Measurements from ENCODE around the gene DDX10. TPM values are rescaled to one million over a fixed set of nuclear protein-coding genes. Genes with fewer than 3 reads are reported as not detected.
A peak's percentile ranks its signal among the peaks of the same experiment; 100 is the strongest.

The DDX10 gene
- total and polyA plus RNA-seq, 9 donors = 19.7 to 33.1 (median 24.2) TPM

- peaks cover 5% of the 10 kb centered on the region for H3K4me1 ChIP-seq (ENCODE audit: control insufficient read depth, insufficient read depth, low read length)
- H3K36me3 ChIP-seq (ENCODE audit: control insufficient read depth, insufficient read depth, low read length) = no peaks in the 10 kb centered on the region
- H3K27ac ChIP-seq (ENCODE audit: low read length) = no peak overlapping the region
- DNase-seq = peak; percentile 18
- no CpG with 5 or more reads among the region's 5 CpGs for WGBS (ENCODE audit: insufficient coverage)
- H3K27me3 ChIP-seq (ENCODE audit: control insufficient read depth, insufficient read depth, low read length) = no peaks in the 10 kb centered on the region
- no peak overlapping the region for H3K4me3 ChIP-seq (ENCODE audit: low read length)
- no peaks in the 10 kb centered on the region for H3K9me3 ChIP-seq (replicated peaks; ENCODE audit: control insufficient read depth, low read depth, low read length)
These were observed 192.5 kb downstream of the DDX10 start for GRCh38 chr11:108857382-108857781.

- Histone ChIP-seq H3K36me3 (ENCODE audit: control insufficient read depth, insufficient read depth, low read length) (no peaks in the 10 kb centered on the region), H3K4me1 (ENCODE audit: control insufficient read depth, insufficient read depth, low read length) (peaks cover 3% of the 10 kb centered on the region), H3K9me3 (replicated peaks; ENCODE audit: control insufficient read depth, low read depth, low read length) (no peaks in the 10 kb centered on the region), H3K4me3 (ENCODE audit: low read length) (no peak overlapping the region), H3K27me3 (ENCODE audit: control insufficient read depth, insufficient read depth, low read length) (no peaks in the 10 kb centered on the region), H3K27ac (ENCODE audit: low read length) (no peak overlapping the region)
- no peak for DNase-seq
- WGBS (ENCODE audit: insufficient coverage) = no CpG with 5 or more reads among the region's 3 CpGs
These were observed 193.8 kb downstream of the DDX10 start for GRCh38 chr11:108858622-108859021.

GRCh38 chr11:108859510-108859909, 194.6 kb downstream of the DDX10 start:
- no peak overlapping the region for H3K27ac ChIP-seq (ENCODE audit: low read length)
- no peak for DNase-seq
- no peaks in the 10 kb centered on the region for H3K4me1 ChIP-seq (ENCODE audit: control insufficient read depth, insufficient read depth, low read length)
- H3K9me3 ChIP-seq (replicated peaks; ENCODE audit: control insufficient read depth, low read depth, low read length) = no peaks in the 10 kb centered on the region
- H3K4me3 ChIP-seq (ENCODE audit: low read length) = no peak overlapping the region
- no peaks in the 10 kb centered on the region for H3K27me3 ChIP-seq (ENCODE audit: control insufficient read depth, insufficient read depth, low read length)
- H3K36me3 ChIP-seq (ENCODE audit: control insufficient read depth, insufficient read depth, low read length) = no peaks in the 10 kb centered on the region
- WGBS (ENCODE audit: insufficient coverage) = no CpG with 5 or more reads among the region's 1 CpG

DNA sequence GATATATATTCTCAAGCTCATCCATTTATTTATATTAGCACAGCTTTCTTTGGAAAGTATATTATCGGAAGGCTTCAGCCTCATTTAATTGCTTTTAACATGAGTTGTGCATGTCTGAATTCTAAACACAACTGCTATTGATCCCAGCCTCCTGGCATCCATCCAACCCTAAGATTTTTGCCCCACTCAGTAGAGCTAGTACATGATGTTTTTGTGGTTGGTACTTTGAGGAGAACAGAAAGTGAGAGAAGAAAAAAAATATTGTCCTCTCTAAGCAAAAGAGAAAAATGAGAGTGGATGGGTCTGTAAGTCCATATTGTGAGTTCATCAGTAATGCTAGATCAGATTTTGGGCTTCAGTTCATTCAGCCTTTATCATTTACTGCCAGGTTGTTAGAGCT, 198.7 kb downstream of the DDX10 start:
- no CpG with 5 or more reads among the region's 1 CpG for WGBS (ENCODE audit: insufficient coverage)

DNA sequence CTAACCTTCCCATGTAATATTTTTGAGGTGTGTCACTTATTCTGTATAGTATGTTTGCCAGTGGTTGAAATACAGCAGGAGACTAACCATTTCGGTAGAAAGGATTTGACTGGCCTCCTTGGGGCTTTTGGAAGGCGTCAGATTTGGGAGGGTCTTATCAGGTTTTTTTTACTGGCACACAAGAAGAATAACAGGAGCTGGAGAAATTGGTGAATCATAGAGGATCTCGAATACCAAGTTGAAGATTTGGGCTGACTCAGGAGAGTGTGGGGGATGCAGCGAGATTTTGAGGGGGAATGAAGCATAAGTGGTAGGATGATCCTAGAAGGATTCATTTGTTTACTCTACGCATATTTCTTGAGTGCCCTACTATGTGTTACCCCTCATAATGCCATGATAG, 200.5 kb downstream of the DDX10 start:
- WGBS (ENCODE audit: insufficient coverage) = 92% methylated on average over 3 of the region's 5 CpGs
- Histone ChIP-seq H3K36me3 (ENCODE audit: control insufficient read depth, insufficient read depth, low read length) (no peaks in the 10 kb centered on the region), H3K4me1 (ENCODE audit: control insufficient read depth, insufficient read depth, low read length) (no peaks in the 10 kb centered on the region), H3K27me3 (ENCODE audit: control insufficient read depth, insufficient read depth, low read length) (no peaks in the 10 kb centered on the region), H3K27ac (ENCODE audit: low read length) (no peak overlapping the region), H3K9me3 (replicated peaks; ENCODE audit: control insufficient read depth, low read depth, low read length) (no peaks in the 10 kb centered on the region), H3K4me3 (ENCODE audit: low read length) (no peak overlapping the region)
- DNase-seq = no peak

More for the DNA sequence above, 198.7 kb downstream of the DDX10 start:
- H3K4me1 ChIP-seq (ENCODE audit: control insufficient read depth, insufficient read depth, low read length) = no peaks in the 10 kb centered on the region
- no peak overlapping the region for H3K27ac ChIP-seq (ENCODE audit: low read length)
- H3K9me3 ChIP-seq (replicated peaks; ENCODE audit: control insufficient read depth, low read depth, low read length) = no peaks in the 10 kb centered on the region
- H3K36me3 ChIP-seq (ENCODE audit: control insufficient read depth, insufficient read depth, low read length) = no peaks in the 10 kb centered on the region
- no peak for DNase-seq
- no peak overlapping the region for H3K4me3 ChIP-seq (ENCODE audit: low read length)
- no peaks in the 10 kb centered on the region for H3K27me3 ChIP-seq (ENCODE audit: control insufficient read depth, insufficient read depth, low read length)

- DNase-seq = no peak
- Histone ChIP-seq H3K36me3 (ENCODE audit: control insufficient read depth, insufficient read depth, low read length) (no peaks in the 10 kb centered on the region), H3K4me3 (ENCODE audit: low read length) (no peak overlapping the region), H3K27ac (ENCODE audit: low read length) (no peak overlapping the region), H3K27me3 (ENCODE audit: control insufficient read depth, insufficient read depth, low read length) (no peaks in the 10 kb centered on the region), H3K4me1 (ENCODE audit: control insufficient read depth, insufficient read depth, low read length) (no peaks in the 10 kb centered on the region), H3K9me3 (replicated peaks; ENCODE audit: control insufficient read depth, low read depth, low read length) (no peaks in the 10 kb centered on the region)
- WGBS (ENCODE audit: insufficient coverage) = no CpG with 5 or more reads among the region's 2 CpGs
These were observed 201.9 kb downstream of the DDX10 start for GRCh38 chr11:108866781-108867180.

DNA sequence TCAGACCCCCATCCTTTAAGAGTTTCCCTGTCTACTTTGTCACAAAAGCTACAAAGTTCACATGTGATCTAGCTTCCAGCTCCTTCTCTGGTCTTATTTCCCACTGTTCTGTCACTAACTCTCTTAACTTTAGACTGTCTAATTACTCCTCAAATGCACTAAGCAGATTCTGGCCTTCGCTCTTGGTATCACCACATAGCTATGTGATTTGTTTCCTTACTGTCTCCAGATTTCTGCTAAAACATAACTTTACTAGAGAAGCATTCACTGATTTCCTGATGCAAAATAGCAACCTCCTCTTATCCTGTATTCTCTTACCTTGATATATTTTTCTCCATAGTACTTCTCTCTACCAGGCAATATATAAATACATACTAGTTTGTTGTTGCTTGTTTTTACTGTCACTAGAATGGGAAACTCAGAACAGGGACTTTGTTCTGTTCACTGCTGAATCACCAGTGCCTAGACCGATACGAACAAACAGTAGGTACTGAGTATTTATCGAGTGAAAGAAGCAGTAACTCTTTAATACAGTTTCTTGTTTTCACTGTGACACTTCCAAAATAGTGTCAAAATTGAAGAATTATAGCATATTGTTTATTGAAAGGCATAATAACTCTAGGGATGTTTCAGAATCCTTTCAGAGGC, 205.6 kb downstream of the DDX10 start:
- Histone ChIP-seq H3K4me1 (ENCODE audit: control insufficient read depth, insufficient read depth, low read length) (no peaks in the 10 kb centered on the region), H3K9me3 (replicated peaks; ENCODE audit: control insufficient read depth, low read depth, low read length) (no peaks in the 10 kb centered on the region), H3K4me3 (ENCODE audit: low read length) (no peak overlapping the region), H3K36me3 (ENCODE audit: control insufficient read depth, insufficient read depth, low read length) (no peaks in the 10 kb centered on the region), H3K27me3 (ENCODE audit: control insufficient read depth, insufficient read depth, low read length) (no peaks in the 10 kb centered on the region), H3K27ac (ENCODE audit: low read length) (no peak overlapping the region)
- WGBS (ENCODE audit: insufficient coverage) = 50% methylated on average over 1 of the region's 4 CpGs
- DNase-seq = peak; percentile 30

- Histone ChIP-seq H3K36me3 (ENCODE audit: control insufficient read depth, insufficient read depth, low read length) (no peaks in the 10 kb centered on the region), H3K9me3 (replicated peaks; ENCODE audit: control insufficient read depth, low read depth, low read length) (no peaks in the 10 kb centered on the region), H3K4me3 (ENCODE audit: low read length) (no peak overlapping the region), H3K27ac (ENCODE audit: low read length) (no peak overlapping the region), H3K27me3 (ENCODE audit: control insufficient read depth, insufficient read depth, low read length) (no peaks in the 10 kb centered on the region), H3K4me1 (ENCODE audit: control insufficient read depth, insufficient read depth, low read length) (no peaks in the 10 kb centered on the region)
- DNase-seq = peak; percentile 38
These were observed 206.3 kb downstream of the DDX10 start for GRCh38 chr11:108871152-108871551.

DNA sequence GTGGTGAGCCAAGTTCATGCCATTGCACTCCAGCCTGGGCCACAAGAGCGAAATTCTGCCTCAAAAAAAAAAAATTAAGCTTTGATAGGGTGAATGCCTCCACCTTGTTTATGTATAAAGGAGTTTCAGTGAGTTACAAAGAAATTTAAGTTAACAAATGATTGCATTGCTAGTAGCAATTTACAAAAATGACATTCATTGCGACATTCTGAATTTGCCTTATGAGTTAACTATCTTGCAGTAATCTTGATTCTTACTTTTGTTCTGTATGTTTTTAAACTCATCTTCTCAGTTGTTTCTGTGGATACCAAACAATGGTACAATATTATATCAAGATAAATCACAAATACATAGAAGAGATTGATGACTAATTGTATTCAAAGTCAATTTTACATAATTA, 207.0 kb downstream of the DDX10 start:
- WGBS (ENCODE audit: insufficient coverage) = 100% methylated on average over 1 of the region's 2 CpGs
- no peaks in the 10 kb centered on the region for H3K4me1 ChIP-seq (ENCODE audit: control insufficient read depth, insufficient read depth, low read length)

DNA sequence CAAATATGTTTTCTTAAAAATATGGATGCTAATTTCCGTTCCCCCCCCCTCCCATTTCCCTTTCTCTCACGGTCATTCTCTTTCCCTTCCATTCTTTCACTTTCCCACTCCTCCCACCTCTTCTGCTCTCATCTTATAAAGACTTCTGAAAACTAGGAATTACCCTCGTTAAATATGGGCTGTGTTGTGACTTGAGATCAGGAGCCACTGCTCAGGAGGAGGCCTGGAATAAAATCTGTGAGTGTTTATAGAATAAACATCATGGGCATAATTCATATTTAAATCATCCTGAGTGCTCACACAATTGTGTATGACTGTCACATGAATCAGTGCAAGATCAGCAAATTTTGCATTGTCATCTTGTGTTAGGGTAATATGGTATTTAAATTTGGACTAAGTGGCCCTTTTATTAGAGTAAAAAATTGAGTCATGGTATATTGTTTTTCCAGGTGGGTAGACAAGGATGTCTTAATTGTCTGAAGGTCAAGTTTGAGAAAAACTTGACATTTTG, 208.0 kb downstream of the DDX10 start:
- Histone ChIP-seq H3K36me3 (ENCODE audit: control insufficient read depth, insufficient read depth, low read length) (no peaks in the 10 kb centered on the region), H3K27ac (ENCODE audit: low read length) (no peak overlapping the region), H3K4me1 (ENCODE audit: control insufficient read depth, insufficient read depth, low read length) (no peaks in the 10 kb centered on the region), H3K27me3 (ENCODE audit: control insufficient read depth, insufficient read depth, low read length) (no peaks in the 10 kb centered on the region), H3K4me3 (ENCODE audit: low read length) (no peak overlapping the region), H3K9me3 (replicated peaks; ENCODE audit: control insufficient read depth, low read depth, low read length) (no peaks in the 10 kb centered on the region)
- DNase-seq = no peak
- WGBS (ENCODE audit: insufficient coverage) = no CpG with 5 or more reads among the region's 3 CpGs

More for the DNA sequence above, 207.0 kb downstream of the DDX10 start:
- H3K27me3 ChIP-seq (ENCODE audit: control insufficient read depth, insufficient read depth, low read length) = no peaks in the 10 kb centered on the region
- H3K27ac ChIP-seq (ENCODE audit: low read length) = no peak overlapping the region
- H3K4me3 ChIP-seq (ENCODE audit: low read length) = no peak overlapping the region
- no peaks in the 10 kb centered on the region for H3K9me3 ChIP-seq (replicated peaks; ENCODE audit: control insufficient read depth, low read depth, low read length)
- DNase-seq = no peak
- H3K36me3 ChIP-seq (ENCODE audit: control insufficient read depth, insufficient read depth, low read length) = no peaks in the 10 kb centered on the region

- no peak overlapping the region for H3K27ac ChIP-seq (ENCODE audit: low read length)
- H3K9me3 ChIP-seq (replicated peaks; ENCODE audit: control insufficient read depth, low read depth, low read length) = no peaks in the 10 kb centered on the region
- no peak overlapping the region for H3K4me3 ChIP-seq (ENCODE audit: low read length)
- H3K36me3 ChIP-seq (ENCODE audit: control insufficient read depth, insufficient read depth, low read length) = no peaks in the 10 kb centered on the region
- no peaks in the 10 kb centered on the region for H3K27me3 ChIP-seq (ENCODE audit: control insufficient read depth, insufficient read depth, low read length)
- H3K4me1 ChIP-seq (ENCODE audit: control insufficient read depth, insufficient read depth, low read length) = no peaks in the 10 kb centered on the region
- WGBS (ENCODE audit: insufficient coverage) = no CpG with 5 or more reads among the region's 2 CpGs
- no peak for DNase-seq
These were observed 208.4 kb downstream of the DDX10 start for GRCh38 chr11:108873310-108873709.
